Eye (tissue), 1 donor: ENCODE results near the gene HOXC10.

Experiments
- DNase-seq: peaks from one replicate; pipeline ENCODE4 v3.0.0-alpha.2; 2015

Gene HOXC10

GRCh38 chr12:54017027-54017788 lies 32.3 kb downstream of the HOXC10 start:
- DNase-seq = peak; percentile 67

- DNase-seq = peak; percentile 85
Observed at GRCh38 chr12:54017878-54018467, 33.0 kb downstream of the HOXC10 start.

GRCh38 chr12:54018468-54018984 lies 33.6 kb downstream of the HOXC10 start:
- no peak for DNase-seq

- no peak for DNase-seq
Observed at GRCh38 chr12:54019091-54019811, 34.3 kb downstream of the HOXC10 start.

GRCh38 chr12:54019924-54020590 lies 35.1 kb downstream of the HOXC10 start:
- no peak for DNase-seq

GRCh38 chr12:54020591-54021405 lies 35.9 kb downstream of the HOXC10 start:
- DNase-seq = no peak

GRCh38 chr12:54021432-54022013 lies 36.6 kb downstream of the HOXC10 start:
- no peak for DNase-seq

GRCh38 chr12:54022960-54023884 lies 38.3 kb downstream of the HOXC10 start:
- DNase-seq = no peak

GRCh38 chr12:54024127-54024526 lies 39.2 kb downstream of the HOXC10 start:
- DNase-seq = no peak

- no peak for DNase-seq
Observed at GRCh38 chr12:54024581-54025305, 39.8 kb downstream of the HOXC10 start.

- DNase-seq = no peak
Observed at GRCh38 chr12:54025499-54026405, 40.8 kb downstream of the HOXC10 start.

GRCh38 chr12:54026640-54027441 lies 41.9 kb downstream of the HOXC10 start:
- DNase-seq = no peak

- no peak for DNase-seq
Observed at GRCh38 chr12:54027442-54027786, 42.5 kb downstream of the HOXC10 start.

- no peak for DNase-seq
Observed at GRCh38 chr12:54028314-54029201, 43.6 kb downstream of the HOXC10 start, which contains the start of gene HOXC6. HOXC6 (plus strand) TSS chr12:54028440; CDS start chr12:54028522, 82 bp downstream.

GRCh38 chr12:54029529-54030441 lies 44.8 kb downstream of the HOXC10 start:
- no peak for DNase-seq

GRCh38 chr12:54030442-54030801 lies 45.5 kb downstream of the HOXC10 start:
- DNase-seq = no peak
